ENCODE results near the gene LDLRAP1.

LDLRAP1 gene

DNA sequence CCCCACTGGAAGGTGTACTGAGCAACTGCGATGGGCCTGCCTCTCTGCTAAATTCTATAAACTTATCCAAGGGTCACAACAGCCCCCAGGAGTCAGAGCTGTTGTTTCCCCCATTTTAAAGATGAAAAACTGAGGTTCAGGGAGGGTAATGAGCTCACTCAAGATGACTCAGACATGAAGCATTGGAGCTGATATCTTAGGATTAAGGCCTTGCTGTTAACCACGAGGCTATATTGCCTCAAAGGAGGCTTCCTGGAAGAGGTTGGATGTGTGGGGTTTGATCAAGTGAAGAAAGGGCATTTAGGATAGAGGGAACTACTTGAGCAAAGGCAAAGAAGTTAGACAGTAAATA, 6.7 kb downstream of the LDLRAP1 start:
- H4K20me1 ChIP-seq (ENCODE audit: insufficient read depth, low read length), result no peaks in the 10 kb centered on the region
- no peak overlapping the region for H3K9ac ChIP-seq (ENCODE audit: low read length)
- H3K27me3 ChIP-seq (ENCODE audit: low read depth, low read length), result no peaks in the 10 kb centered on the region
- no peaks in the 10 kb centered on the region for H3K79me2 ChIP-seq (ENCODE audit: low read length)
- no peaks in the 10 kb centered on the region for H3K36me3 ChIP-seq (replicated peaks; ENCODE audit: low read depth, low read length)
- H3K27ac ChIP-seq (ENCODE audit: low read length), result no peak overlapping the region
- TF ChIP-seq EZH2phosphoT487 (IDR thresholded peaks at IDR 0.05; ENCODE audit: low read depth), result no peak
- TF ChIP-seq, protein P1, sequence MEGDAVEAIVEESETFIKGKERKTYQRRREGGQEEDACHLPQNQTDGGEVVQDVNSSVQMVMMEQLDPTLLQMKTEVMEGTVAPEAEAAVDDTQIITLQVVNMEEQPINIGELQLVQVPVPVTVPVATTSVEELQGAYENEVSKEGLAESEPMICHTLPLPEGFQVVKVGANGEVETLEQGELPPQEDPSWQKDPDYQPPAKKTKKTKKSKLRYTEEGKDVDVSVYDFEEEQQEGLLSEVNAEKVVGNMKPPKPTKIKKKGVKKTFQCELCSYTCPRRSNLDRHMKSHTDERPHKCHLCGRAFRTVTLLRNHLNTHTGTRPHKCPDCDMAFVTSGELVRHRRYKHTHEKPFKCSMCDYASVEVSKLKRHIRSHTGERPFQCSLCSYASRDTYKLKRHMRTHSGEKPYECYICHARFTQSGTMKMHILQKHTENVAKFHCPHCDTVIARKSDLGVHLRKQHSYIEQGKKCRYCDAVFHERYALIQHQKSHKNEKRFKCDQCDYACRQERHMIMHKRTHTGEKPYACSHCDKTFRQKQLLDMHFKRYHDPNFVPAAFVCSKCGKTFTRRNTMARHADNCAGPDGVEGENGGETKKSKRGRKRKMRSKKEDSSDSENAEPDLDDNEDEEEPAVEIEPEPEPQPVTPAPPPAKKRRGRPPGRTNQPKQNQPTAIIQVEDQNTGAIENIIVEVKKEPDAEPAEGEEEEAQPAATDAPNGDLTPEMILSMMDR (IDR thresholded peaks at IDR 0.05; ENCODE audit: low read depth, low read length), result no peak
- no peaks in the 10 kb centered on the region for H3K9me3 ChIP-seq (ENCODE audit: insufficient read depth, low read length)
- H3K4me3 ChIP-seq (ENCODE audit: low read length), result no peak overlapping the region
- no peak overlapping the region for H2AFZ ChIP-seq (ENCODE audit: low read depth, low read length)
- H3K4me2 ChIP-seq (ENCODE audit: low read length), result peak overlapping the region; percentile 79
- H3K4me1 ChIP-seq (ENCODE audit: low read length), result peaks cover 18% of the 10 kb centered on the region

DNA sequence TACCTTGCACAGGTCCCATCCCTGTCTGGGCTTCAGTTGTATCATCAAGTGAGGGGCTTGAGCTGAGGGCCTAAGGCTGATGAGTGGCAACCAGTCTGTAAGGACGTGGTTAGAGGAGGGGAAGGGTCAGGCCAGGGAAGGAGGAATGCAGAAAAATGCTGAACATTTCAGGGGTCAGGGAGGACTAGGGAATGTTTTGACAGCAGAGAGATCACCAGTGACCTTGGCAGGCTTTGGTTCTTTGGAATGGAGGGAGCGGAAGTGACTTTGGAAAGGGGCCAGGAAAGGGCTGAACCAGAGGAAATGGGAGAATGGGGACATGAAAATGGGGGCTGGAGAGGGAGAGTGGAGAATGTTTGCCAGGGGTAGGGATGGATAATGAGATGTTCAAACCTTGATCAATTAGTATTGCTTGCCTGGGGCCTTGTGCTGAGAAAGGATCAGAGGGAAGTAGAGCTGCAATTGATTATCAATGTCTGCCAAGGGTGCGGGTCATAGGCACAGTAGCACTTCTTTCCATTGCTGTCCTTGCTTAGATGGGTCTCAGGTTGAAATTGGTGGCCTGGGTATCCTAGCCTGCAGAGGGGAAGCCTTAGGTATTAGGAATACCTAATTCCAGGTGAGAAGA, 7.4 kb downstream of the LDLRAP1 start:
- Histone ChIP-seq H3K4me1 (ENCODE audit: low read length) (peaks cover 18% of the 10 kb centered on the region), H3K79me2 (ENCODE audit: low read length) (no peaks in the 10 kb centered on the region), H3K27me3 (ENCODE audit: low read depth, low read length) (no peaks in the 10 kb centered on the region), H3K9me3 (ENCODE audit: insufficient read depth, low read length) (no peaks in the 10 kb centered on the region), H4K20me1 (ENCODE audit: insufficient read depth, low read length) (no peaks in the 10 kb centered on the region), H3K36me3 (replicated peaks; ENCODE audit: low read depth, low read length) (no peaks in the 10 kb centered on the region), H3K4me2 (ENCODE audit: low read length) (no peak overlapping the region), H3K4me3 (ENCODE audit: low read length) (no peak overlapping the region), H3K27ac (ENCODE audit: low read length) (no peak overlapping the region), H2AFZ (ENCODE audit: low read depth, low read length) (no peak overlapping the region), H3K9ac (ENCODE audit: low read length) (no peak overlapping the region)
- TF ChIP-seq, protein P1 (IDR thresholded peaks at IDR 0.05; ENCODE audit: low read depth, low read length), result no peak
- TF ChIP-seq EZH2phosphoT487 (IDR thresholded peaks at IDR 0.05; ENCODE audit: low read depth), result no peak

DNA sequence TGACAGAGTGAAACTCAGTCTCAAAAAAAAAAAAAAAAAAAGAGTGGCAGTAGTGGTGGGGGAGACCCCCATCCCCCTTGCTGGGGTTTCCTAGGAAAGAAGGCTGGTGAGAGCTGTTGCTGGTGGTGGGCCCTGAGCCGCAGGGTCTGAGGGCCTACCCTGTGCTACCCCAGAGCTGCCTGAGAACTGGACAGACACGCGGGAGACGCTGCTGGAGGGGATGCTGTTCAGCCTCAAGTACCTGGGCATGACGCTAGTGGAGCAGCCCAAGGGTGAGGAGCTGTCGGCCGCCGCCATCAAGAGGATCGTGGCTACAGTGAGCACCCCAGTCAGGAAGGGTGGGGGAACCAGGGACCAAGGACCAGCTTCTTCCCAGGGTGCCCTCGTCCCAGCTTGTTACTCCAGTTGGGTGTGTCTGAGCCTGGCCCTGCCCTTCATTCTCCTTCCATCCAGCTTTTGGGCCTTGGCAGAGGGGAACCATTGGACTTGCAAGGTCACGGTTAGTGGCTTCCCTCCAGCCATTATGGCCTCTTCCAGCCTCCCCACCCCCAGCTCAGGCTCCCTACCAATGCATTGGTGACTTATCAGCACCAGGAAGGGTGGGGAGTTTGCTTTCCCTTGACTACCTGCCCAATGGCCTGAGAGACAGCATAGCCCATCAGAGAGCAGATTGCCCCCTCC, 10.5 kb downstream of the LDLRAP1 start:
- no peaks in the 10 kb centered on the region for H4K20me1 ChIP-seq (ENCODE audit: insufficient read depth, low read length)
- H3K27me3 ChIP-seq (ENCODE audit: low read depth, low read length), result no peaks in the 10 kb centered on the region
- H3K9ac ChIP-seq (ENCODE audit: low read length), result no peak overlapping the region
- H3K4me3 ChIP-seq (ENCODE audit: low read length), result no peak overlapping the region
- no peak overlapping the region for H3K4me2 ChIP-seq (ENCODE audit: low read length)
- no peaks in the 10 kb centered on the region for H3K9me3 ChIP-seq (ENCODE audit: insufficient read depth, low read length)
- H3K36me3 ChIP-seq (replicated peaks; ENCODE audit: low read depth, low read length), result no peaks in the 10 kb centered on the region
- no peaks in the 10 kb centered on the region for H3K79me2 ChIP-seq (ENCODE audit: low read length)
- H2AFZ ChIP-seq (ENCODE audit: low read depth, low read length), result no peak overlapping the region
- no peak overlapping the region for H3K27ac ChIP-seq (ENCODE audit: low read length)
- TF ChIP-seq, protein P1 (IDR thresholded peaks at IDR 0.05; ENCODE audit: low read depth, low read length), result no peak
- no peak for TF ChIP-seq EZH2phosphoT487 (IDR thresholded peaks at IDR 0.05; ENCODE audit: low read depth)
- peaks cover 18% of the 10 kb centered on the region for H3K4me1 ChIP-seq (ENCODE audit: low read length)

DNA sequence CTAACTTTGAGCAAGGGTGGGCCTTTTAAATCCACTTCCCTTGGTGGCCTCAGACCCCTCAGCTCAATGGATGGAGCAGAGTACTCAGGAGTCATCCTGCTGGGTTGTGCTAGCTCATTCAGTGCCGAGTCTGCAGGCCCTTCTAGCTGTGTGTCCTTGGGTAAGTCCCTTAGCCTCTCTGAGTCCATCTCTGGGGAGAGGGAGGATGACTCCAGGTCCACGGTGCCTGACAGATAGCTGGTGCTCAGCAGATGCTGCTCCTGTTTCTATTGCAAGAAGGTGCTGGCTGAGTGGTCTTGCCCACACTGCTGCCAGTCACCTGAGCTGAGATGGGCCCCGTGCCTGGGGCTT, 11.0 kb downstream of the LDLRAP1 start:
- no peak overlapping the region for H3K4me3 ChIP-seq (ENCODE audit: low read length)
- H3K36me3 ChIP-seq (replicated peaks; ENCODE audit: low read depth, low read length), result no peaks in the 10 kb centered on the region
- no peak overlapping the region for H3K4me2 ChIP-seq (ENCODE audit: low read length)
- no peaks in the 10 kb centered on the region for H3K79me2 ChIP-seq (ENCODE audit: low read length)
- no peak overlapping the region for H3K9ac ChIP-seq (ENCODE audit: low read length)
- H3K4me1 ChIP-seq (ENCODE audit: low read length), result peaks cover 13% of the 10 kb centered on the region
- no peak overlapping the region for H2AFZ ChIP-seq (ENCODE audit: low read depth, low read length)
- H3K9me3 ChIP-seq (ENCODE audit: insufficient read depth, low read length), result no peaks in the 10 kb centered on the region
- H3K27me3 ChIP-seq (ENCODE audit: low read depth, low read length), result no peaks in the 10 kb centered on the region
- no peak overlapping the region for H3K27ac ChIP-seq (ENCODE audit: low read length)
- no peaks in the 10 kb centered on the region for H4K20me1 ChIP-seq (ENCODE audit: insufficient read depth, low read length)
- no peak for TF ChIP-seq EZH2phosphoT487 (IDR thresholded peaks at IDR 0.05; ENCODE audit: low read depth)
- TF ChIP-seq, protein P1 (IDR thresholded peaks at IDR 0.05; ENCODE audit: low read depth, low read length), result no peak

Data from OCI-LY3 (cell line).